ENCODE results near the gene ZDHHC8.

The ZDHHC8 gene

GRCh38 chr22:20164863-20165262 lies 33.3 kb downstream of the ZDHHC8 start:
- no peak for DNase-seq

DNA sequence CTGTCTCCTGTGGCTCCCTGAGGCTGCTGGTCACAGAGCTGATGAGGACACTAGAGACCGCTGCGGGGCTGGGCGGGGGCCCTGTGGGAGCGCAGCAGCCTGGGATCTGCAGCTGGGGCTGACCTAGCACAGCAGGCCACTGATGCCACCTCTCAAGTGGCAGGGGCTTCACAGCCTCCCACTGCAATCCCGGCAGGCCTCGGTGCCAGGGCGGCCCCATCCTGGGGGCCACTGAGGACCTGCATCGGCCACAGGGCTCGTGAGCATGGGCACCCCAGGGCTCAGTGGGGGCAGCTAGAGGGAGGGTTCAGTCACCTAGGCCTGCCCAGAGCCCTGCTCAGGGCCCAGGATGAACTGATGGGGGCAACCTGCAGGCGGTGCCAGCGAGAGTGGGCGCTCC lies 33.8 kb downstream of the ZDHHC8 start:
- no peak for DNase-seq

DNA sequence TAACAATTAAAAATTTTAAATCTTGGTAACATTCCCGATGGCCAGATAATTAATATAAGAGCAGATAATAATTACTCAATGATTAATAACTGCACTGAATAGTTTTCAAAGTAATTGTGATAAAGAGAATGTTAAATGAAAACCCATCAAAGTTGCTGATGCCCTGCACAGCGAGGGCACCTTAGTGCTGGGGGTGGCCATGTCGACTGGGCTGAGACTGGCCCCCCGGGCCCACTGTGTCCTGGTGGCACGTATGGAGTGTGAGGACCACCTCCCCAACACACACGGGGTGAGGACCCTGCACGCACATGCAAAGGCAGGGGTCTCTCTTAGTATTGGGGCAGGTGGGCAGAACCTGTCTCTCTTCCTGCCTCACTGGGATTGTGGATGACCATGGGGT lies 34.3 kb downstream of the ZDHHC8 start:
- DNase-seq: no peak

DNA sequence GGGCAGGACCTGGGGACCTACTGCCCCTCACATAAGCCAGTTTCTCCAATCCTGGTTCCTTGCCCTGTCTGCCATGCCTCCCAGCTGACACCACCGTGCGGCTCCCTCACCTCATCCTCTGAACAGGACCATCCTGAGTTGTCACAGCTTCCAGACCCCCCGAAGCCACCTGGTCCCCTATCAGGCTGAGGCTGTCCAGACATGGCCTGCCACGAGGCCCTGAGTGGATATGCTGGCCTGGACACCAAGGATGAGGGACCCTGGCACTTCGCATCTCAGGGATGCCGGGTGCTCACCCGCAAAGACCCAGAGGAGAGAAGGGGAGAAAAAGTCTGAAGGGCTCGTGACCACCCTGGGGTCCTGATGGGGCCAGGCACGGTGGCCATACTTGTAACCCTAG lies 35.1 kb downstream of the ZDHHC8 start:
- no peak for DNase-seq

GRCh38 chr22:20167643-20168322 lies 36.2 kb downstream of the ZDHHC8 start:
- DNase-seq: no peak

GRCh38 chr22:20169253-20169822 lies 37.7 kb downstream of the ZDHHC8 start:
- no peak for DNase-seq

DNA sequence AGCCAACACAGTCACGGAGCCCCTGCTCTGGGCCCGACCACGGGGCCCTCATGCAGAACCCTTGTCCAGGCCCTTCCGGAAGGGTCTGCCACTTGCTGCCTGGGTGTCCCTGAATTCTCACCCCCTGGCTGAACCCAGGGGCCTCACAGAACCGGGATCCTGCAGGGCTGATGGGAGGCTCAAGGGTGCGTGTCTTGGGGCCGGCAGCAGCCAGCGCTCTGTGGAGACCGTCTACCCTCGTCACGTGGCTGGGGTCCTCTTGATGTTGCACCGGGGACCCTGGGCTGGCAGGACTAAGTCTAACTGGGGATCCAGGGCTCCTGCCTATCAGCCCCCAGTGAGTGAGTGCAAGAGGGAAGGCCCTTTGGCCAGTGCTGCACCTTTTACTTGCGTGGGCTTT lies 38.6 kb downstream of the ZDHHC8 start:
- no peak for DNase-seq

DNA sequence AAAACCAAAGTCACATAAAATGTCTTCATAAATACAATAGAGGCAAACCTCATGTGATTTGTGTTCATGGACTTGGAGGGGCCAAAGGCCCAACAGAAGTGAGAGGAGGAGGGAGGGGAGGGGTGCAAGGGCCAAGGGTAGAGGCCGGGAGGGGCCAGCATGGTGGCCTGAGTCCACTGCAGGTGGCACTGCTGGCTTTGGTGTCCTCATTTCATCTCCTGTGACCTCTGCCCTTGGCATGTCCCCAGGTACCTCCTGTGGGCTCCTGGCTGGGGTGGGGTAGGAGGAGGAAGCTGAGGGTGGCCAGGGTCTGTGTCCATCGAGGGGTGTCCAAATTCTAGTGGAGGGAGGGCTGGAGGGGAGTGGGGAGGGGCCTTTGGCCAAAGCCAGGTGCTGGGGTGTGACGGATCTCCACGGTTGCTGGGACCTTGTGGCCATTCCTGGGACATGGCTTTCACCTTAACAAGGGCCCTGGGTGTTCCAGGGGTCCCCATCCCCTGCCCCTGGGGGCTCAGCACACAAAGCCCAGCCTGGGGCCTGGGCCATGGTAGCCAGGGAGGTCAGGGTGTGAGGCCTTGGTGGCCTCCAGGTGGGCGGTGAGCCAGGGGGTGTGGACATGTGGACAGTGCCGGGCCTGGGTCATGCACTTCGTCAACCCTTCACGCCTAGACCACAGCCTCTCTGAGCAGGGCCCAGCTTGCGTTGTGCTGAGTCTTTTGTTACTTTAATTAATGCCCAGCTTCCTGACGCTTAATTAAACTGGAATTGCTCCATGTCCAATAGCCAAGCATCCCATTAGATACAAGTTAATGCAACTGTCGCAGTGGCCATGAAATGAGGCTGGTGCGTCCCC lies 39.9 kb downstream of the ZDHHC8 start:
- DNase-seq: no peak

GRCh38 chr22:20172141-20172613 lies 40.6 kb downstream of the ZDHHC8 start:
- DNase-seq: no peak

DNA sequence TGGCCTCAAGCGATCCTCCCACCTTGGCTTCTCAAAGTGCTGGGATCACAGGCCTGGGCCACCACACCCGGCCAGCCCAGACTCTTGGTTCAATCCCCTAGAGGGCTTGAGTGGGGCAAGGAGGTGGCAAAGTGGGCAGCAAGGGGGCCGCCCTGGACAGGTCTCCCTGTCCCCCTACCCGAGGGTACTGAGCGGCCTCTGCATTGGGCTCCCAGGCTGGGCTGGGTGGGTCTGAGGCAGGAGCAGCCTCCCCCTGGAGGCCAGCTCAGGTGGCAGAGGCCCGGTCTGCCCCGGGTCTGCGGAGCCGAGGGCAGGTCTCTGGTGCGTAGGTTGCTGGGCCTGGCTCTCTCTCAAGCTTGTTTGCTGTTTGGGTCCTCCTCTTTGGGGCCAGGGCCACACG lies 41.6 kb downstream of the ZDHHC8 start:
- DNase-seq: no peak

GRCh38 chr22:20173772-20174171 lies 42.2 kb downstream of the ZDHHC8 start:
- no peak for DNase-seq

DNA sequence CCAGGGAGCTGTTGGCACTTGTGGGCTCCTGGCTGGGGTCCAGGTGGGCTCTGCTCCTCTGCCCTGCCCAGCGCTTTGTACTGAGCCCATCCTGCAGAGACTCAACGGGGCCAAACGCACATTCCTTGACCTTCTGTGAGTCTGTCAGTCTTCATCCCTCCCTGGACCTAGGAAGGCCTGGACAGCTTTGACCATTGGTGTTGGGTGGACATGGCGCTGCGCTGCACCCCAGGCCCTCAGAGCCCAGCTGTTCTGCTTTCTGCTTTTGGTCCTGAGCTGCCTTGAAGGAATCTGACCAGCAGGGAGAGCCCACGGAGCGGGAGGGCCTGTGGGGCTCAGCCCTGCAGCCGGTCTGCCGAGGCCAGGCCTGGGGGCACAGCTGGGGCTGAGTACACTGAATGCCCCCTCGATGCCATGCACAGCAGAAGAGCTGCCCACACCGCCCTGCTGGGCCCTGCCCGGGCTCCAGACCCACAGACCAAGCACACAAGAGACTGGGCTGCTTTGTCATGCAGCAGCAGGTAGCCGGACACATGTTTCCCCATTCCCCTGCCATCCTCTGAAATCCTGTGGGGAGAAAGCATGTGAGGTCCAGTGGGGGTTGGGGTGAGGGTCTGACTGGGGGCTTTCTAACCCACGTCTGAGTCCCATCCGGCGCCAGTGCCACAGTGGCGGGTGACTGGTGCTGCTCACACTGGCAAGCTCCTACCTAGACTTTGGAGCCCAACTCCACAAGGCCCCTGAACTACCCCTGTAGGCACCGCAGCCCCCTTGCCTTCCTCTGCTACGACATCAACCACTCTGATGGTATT lies 43.4 kb downstream of the ZDHHC8 start:
- no peak for DNase-seq

GRCh38 chr22:20175597-20175900 lies 43.9 kb downstream of the ZDHHC8 start:
- no peak for DNase-seq

DNA sequence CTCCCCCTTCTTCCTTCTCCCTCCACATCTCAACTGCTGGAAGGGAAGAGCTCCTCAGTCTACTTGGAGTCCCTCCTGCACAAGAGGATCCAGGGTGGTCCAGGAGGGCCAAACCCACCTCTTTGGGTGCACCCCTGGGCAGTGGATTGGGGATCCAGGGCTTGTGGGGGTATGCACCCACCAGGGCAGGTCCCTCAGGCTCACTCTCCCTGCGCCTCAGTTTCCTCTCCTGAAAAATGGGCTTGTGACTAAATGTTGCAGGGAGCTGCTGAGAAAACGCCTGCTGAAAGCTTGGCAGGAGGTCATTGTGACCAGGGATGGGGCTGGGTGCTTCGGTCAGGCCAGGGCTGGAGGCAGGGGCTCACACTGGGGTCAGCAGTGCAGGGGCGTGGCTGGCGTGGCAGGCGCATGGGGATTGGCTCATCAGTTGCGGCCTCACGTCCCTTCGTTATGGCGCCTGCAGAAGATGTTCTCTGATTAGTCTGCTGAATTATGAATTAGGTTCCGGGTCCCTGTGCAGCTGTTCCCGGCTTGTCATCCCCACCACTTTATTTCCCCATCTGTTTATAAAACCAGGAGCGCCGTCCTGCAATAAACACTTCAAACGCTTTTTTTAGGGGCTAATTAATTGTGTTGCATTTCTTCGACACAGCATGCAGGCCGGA lies 44.9 kb downstream of the ZDHHC8 start:
- no peak for DNase-seq

- DNase-seq: no peak
Observed at GRCh38 chr22:20177217-20177911, 45.8 kb downstream of the ZDHHC8 start.

- no peak for DNase-seq
Observed at GRCh38 chr22:20178075-20178914, 46.7 kb downstream of the ZDHHC8 start.

DNA sequence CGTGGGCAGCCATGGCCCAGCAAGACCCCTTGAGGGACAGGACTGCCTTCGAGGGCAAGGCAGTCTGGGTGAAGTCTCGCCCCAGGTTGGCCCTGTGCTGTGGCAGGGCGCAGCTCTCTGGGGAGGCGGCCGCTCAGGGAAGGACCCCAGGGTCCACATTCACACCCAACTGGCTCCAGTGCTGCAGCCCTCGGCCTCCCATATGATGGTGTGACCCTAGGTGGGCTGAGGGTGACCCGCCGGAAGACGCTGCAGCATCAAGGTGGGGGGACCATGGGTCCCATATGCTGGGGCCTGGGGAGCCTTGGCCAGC lies 47.3 kb downstream of the ZDHHC8 start:
- DNase-seq: no peak

- no peak for DNase-seq
Observed at GRCh38 chr22:20179455-20180244, 48.0 kb downstream of the ZDHHC8 start.

DNA sequence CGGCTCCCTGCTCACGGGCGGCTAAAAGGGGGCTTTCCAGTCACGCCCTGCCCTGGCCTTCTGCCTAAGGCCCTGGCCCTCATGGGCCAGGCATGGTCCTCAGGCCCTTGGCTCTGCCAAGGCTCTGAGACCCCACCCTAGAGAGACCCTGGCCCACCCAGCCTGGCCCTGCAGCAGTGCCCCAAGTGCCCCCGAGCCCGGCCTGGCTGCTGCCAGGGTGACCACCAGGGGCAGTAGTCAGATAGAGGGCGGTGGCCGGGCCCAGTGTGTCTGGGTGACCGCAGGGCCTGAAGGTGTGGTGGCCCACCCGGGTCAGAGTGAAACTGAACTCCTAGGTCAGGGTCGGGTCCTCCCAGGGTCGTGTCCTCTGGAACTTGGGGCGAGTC lies 48.6 kb downstream of the ZDHHC8 start:
- DNase-seq: no peak

DNA sequence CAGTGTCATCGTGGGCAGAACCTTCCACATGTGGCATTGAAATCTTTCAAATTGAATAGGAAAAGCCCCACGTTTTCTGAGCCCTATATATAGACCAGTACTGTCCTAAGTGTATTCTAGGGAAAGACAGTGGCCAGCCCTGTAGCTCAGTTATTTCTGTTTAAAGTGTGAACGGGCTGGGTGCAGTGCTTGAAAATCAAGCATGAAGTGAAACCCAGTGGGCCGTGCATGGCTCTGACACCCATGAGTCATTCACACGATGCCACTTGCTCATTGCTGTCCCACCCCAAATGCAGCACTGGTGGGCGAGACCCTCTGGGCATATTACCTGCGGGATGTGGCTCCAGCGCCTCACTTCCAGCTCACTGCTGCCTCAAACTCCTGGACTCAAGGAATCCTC lies 49.0 kb downstream of the ZDHHC8 start:
- no peak for DNase-seq

Measured in NCI-H1930 (cell line).